HG03354 (cell line): ENCODE data around the gene TMEM82.

Experiments
- ATAC-seq: cut with Tn5 transposase; IDR thresholded peaks from one replicate; pipeline ENCODE4 v1.9.1; 2021; ENCODE audit warnings: mild to moderate bottlenecking; ENCODE audit not compliant: unreplicated experiment, poor library complexity, severe bottlenecking

Gene TMEM82

GRCh38 chr1:15719381-15720120, 22.7 kb upstream of the TMEM82 start:
- ATAC-seq: no peak

- ATAC-seq: no peak
Observed at GRCh38 chr1:15720861-15721260, 21.4 kb upstream of the TMEM82 start.

GRCh38 chr1:15722411-15722810, 19.9 kb upstream of the TMEM82 start:
- no peak for ATAC-seq

- no peak for ATAC-seq
Observed at GRCh38 chr1:15722836-15723532, 19.3 kb upstream of the TMEM82 start.

- ATAC-seq: no peak
Observed at GRCh38 chr1:15723631-15724246, 18.6 kb upstream of the TMEM82 start.

GRCh38 chr1:15724949-15725880, 17.1 kb upstream of the TMEM82 start:
- no peak for ATAC-seq

- ATAC-seq: no peak
Observed at GRCh38 chr1:15726508-15726907, 15.8 kb upstream of the TMEM82 start.

- no peak for ATAC-seq
Observed at GRCh38 chr1:15727021-15727420, 15.3 kb upstream of the TMEM82 start.

- no peak for ATAC-seq
Observed at GRCh38 chr1:15727424-15727823, 14.9 kb upstream of the TMEM82 start.

GRCh38 chr1:15727866-15728534, 14.3 kb upstream of the TMEM82 start:
- ATAC-seq: no peak

GRCh38 chr1:15728937-15729657, 13.2 kb upstream of the TMEM82 start:
- ATAC-seq: no peak

- ATAC-seq: no peak
Observed at GRCh38 chr1:15730423-15730822, 11.9 kb upstream of the TMEM82 start.

- ATAC-seq: no peak
Observed at GRCh38 chr1:15730936-15731335, 11.4 kb upstream of the TMEM82 start.

- ATAC-seq: no peak
Observed at GRCh38 chr1:15731735-15732685, 10.3 kb upstream of the TMEM82 start.

- no peak for ATAC-seq
Observed at GRCh38 chr1:15732686-15733081, 9.6 kb upstream of the TMEM82 start.

- ATAC-seq: no peak
Observed at GRCh38 chr1:15733218-15733725, 9.0 kb upstream of the TMEM82 start.

- no peak for ATAC-seq
Observed at GRCh38 chr1:15733726-15734226, 8.5 kb upstream of the TMEM82 start.
